PC-3 (cell line): ENCODE data around the gene ENPP3. TPM values are rescaled to one million over a fixed set of nuclear protein-coding genes. Genes with fewer than 3 reads are reported as not detected.

Experiments used
- ATAC-seq: fragments of 200-7000 bp; cut with Tn5 transposase; 2 replicates; pipeline ENCODE4 v1.9.1; 2020; ENCODE audit warnings: mild to moderate bottlenecking, moderate library complexity
- BruUV-seq: library from RNA; stranded (reverse); fragments of 400-500 nt; replicated peaks from 2 replicates; lab custom pipeline; 2021; lab: Mats Ljungman, UMichigan
- CTCF ChIA-PET: fragments of 300-600 bp; sonication (Branson Sonifier 250); formaldehyde crosslinking; loops from one replicate; lab custom pipeline; 2022; ENCODE audit warnings: antibody characterized with exemption; lab: Charles Lee
- POLR2A ChIA-PET: fragments of 300-600 bp; sonication (Branson Sonifier 250); formaldehyde crosslinking; loops from one replicate; lab custom pipeline; 2022; ENCODE audit warnings: antibody characterized with exemption; ENCODE audit not compliant: unreplicated experiment; lab: Charles Lee
- DNase-seq: peaks from one replicate; pipeline ENCODE4 v3.0.0-alpha.2; 2015
- H2AFZ ChIP-seq: fragments of 300-600 bp; sonication (generic); 2 replicates; pipeline ENCODE4 v1.6.0; 2016; ENCODE audit warnings: antibody characterized with exemption, low read length
- H3F3A ChIP-seq: fragments of 300-600 bp; sonication (generic); one replicate; pipeline ENCODE4 v1.6.0; 2017; ENCODE audit warnings: antibody characterized with exemption, low read length, control low read depth, mild to moderate bottlenecking; ENCODE audit not compliant: unreplicated experiment
- H3K27ac ChIP-seq: fragments of 300-600 bp; sonication (generic); 2 replicates; pipeline ENCODE4 v1.5.1; 2016; ENCODE audit warnings: mild to moderate bottlenecking, low read length
- H3K27me3 ChIP-seq: fragments of 300-600 bp; sonication (generic); 2 replicates; pipeline ENCODE4 v1.6.1; 2016; ENCODE audit warnings: low read length, mixed read lengths
- H3K36me3 ChIP-seq: fragments of 300-600 bp; sonication (generic); 2 replicates; pipeline ENCODE4 v1.6.1; 2016; ENCODE audit warnings: low read depth, mixed run types, low read length, mixed read lengths
- H3K4me1 ChIP-seq: fragments of 300-600 bp; sonication (generic); 2 replicates; pipeline ENCODE4 v1.5.1; 2016; ENCODE audit warnings: low read length; ENCODE audit not compliant: insufficient read depth
- H3K4me2 ChIP-seq: fragments of 300-600 bp; sonication (generic); 2 replicates; pipeline ENCODE4 v1.6.0; 2016; ENCODE audit warnings: low read length
- H3K4me3 ChIP-seq: fragments of 300-600 bp; sonication (generic); 2 replicates; pipeline ENCODE4 v1.5.1; 2016; ENCODE audit warnings: mild to moderate bottlenecking, low read length, mixed read lengths
- H3K79me2 ChIP-seq: fragments of 300-600 bp; sonication (generic); 2 replicates; pipeline ENCODE4 v1.6.1; 2017; ENCODE audit warnings: low read length, mixed read lengths
- H3K9ac ChIP-seq: fragments of 300-600 bp; sonication (generic); 2 replicates; pipeline ENCODE4 v1.6.0; 2016; ENCODE audit warnings: mild to moderate bottlenecking, low read length
- H3K9me2 ChIP-seq: fragments of 300-600 bp; sonication (generic); replicated peaks from 2 replicates; pipeline ENCODE4 v1.6.1; 2016; ENCODE audit warnings: mixed run types, low read length, mixed read lengths
- H3K9me3 ChIP-seq: fragments of 300-600 bp; sonication (generic); 2 replicates; pipeline ENCODE4 v1.6.1; 2016; ENCODE audit warnings: low read length, mixed read lengths
- H4K20me1 ChIP-seq: fragments of 300-600 bp; sonication (generic); 2 replicates; pipeline ENCODE4 v1.6.1; 2016; ENCODE audit warnings: low read length, mixed read lengths
- CTCF ChIP-seq: fragments of 300-600 bp; sonication (generic); conservative IDR thresholded peaks from 2 replicates; pipeline ENCODE4 v1.5.1; 2017; ENCODE audit warnings: antibody characterized with exemption, low read depth, mild to moderate bottlenecking, low read length
- EZH2 ChIP-seq: fragments of 300-600 bp; sonication (generic); IDR thresholded peaks from one replicate; pipeline ENCODE4 v1.6.1; 2017; ENCODE audit warnings: antibody characterized with exemption, mild to moderate bottlenecking, low read length; ENCODE audit not compliant: unreplicated experiment
- EZH2phosphoT487 ChIP-seq: fragments of 300-600 bp; sonication (generic); IDR thresholded peaks from 2 replicates; pipeline ENCODE4 v1.6.1; 2018; ENCODE audit warnings: mild to moderate bottlenecking, antibody characterized with exemption, low read length, borderline replicate concordance
- intact Hi-C: fragments of 100-400 bp; cut with micrococcal nuclease; formaldehyde crosslinking; loops from 2 replicates; pipeline ENCODE4 v1.9.0; 2023
- total RNA-seq: library from RNA; depleted of rRNA; stranded (reverse); fragments of >200 nt; gene quantifications from 2 replicates; pipeline ENCODE4 v1.2.3, GENCODE V29; 2014

ENPP3 gene
- total RNA-seq, 1 experiment from 2014 or later = 0.18 TPM

GRCh38 chr6:131729550-131729949 lies 92.4 kb downstream of the ENPP3 start:
- H3K27ac ChIP-seq = no peak overlapping the region
- H4K20me1 ChIP-seq = no peaks in the 10 kb centered on the region
- no peaks in the 10 kb centered on the region for H3K79me2 ChIP-seq
- H3K4me2 ChIP-seq = no peak overlapping the region
- H2AFZ ChIP-seq = no peak overlapping the region
- no peaks in the 10 kb centered on the region for H3F3A ChIP-seq
- no peak for ATAC-seq
- no peak for TF ChIP-seq EZH2phosphoT487
- no peak for TF ChIP-seq EZH2
- no peak for TF ChIP-seq CTCF
- no TSS peak for BruUV-seq
- H3K9me3 ChIP-seq = no peaks in the 10 kb centered on the region
- no peaks in the 10 kb centered on the region for H3K9me2 ChIP-seq
- POLR2A ChIA-PET = no interaction called here
- H3K36me3 ChIP-seq = no peaks in the 10 kb centered on the region
- H3K9ac ChIP-seq = no peak overlapping the region
- DNase-seq = no peak
- H3K27me3 ChIP-seq = no peaks in the 10 kb centered on the region
- no peaks in the 10 kb centered on the region for H3K4me1 ChIP-seq
- intact Hi-C loops = no loop called here
- H3K4me3 ChIP-seq = no peak overlapping the region
- CTCF ChIA-PET = no interaction called here

- H2AFZ ChIP-seq = no peak overlapping the region
- H3K9ac ChIP-seq = no peak overlapping the region
- H3K9me3 ChIP-seq = no peaks in the 10 kb centered on the region
- CTCF ChIA-PET = no interaction called here
- DNase-seq = no peak
- BruUV-seq = no TSS peak
- no peaks in the 10 kb centered on the region for H3K4me1 ChIP-seq
- no peaks in the 10 kb centered on the region for H3K36me3 ChIP-seq
- no peaks in the 10 kb centered on the region for H3K9me2 ChIP-seq
- H3K4me3 ChIP-seq = no peak overlapping the region
- H3K4me2 ChIP-seq = no peak overlapping the region
- H3K27ac ChIP-seq = no peak overlapping the region
- no peak for TF ChIP-seq EZH2
- no peak for TF ChIP-seq CTCF
- TF ChIP-seq EZH2phosphoT487 = no peak
- intact Hi-C loops = no loop called here
- H3K27me3 ChIP-seq = no peaks in the 10 kb centered on the region
- H3F3A ChIP-seq = no peaks in the 10 kb centered on the region
- H4K20me1 ChIP-seq = no peaks in the 10 kb centered on the region
- ATAC-seq = no peak
- POLR2A ChIA-PET = no interaction called here
- H3K79me2 ChIP-seq = no peaks in the 10 kb centered on the region
Measured at GRCh38 chr6:131730264-131730663, 93.2 kb downstream of the ENPP3 start.

- TF ChIP-seq CTCF (no peak), EZH2phosphoT487 (no peak), EZH2 (no peak)
- H3F3A ChIP-seq = no peaks in the 10 kb centered on the region
- no peaks in the 10 kb centered on the region for H3K36me3 ChIP-seq
- H3K4me2 ChIP-seq = no peak overlapping the region
- BruUV-seq = no TSS peak
- intact Hi-C loops = no loop called here
- H3K9me3 ChIP-seq = no peaks in the 10 kb centered on the region
- no peak overlapping the region for H3K27ac ChIP-seq
- H4K20me1 ChIP-seq = no peaks in the 10 kb centered on the region
- no peak overlapping the region for H3K9ac ChIP-seq
- H2AFZ ChIP-seq = no peak overlapping the region
- no peaks in the 10 kb centered on the region for H3K4me1 ChIP-seq
- H3K27me3 ChIP-seq = no peaks in the 10 kb centered on the region
- POLR2A ChIA-PET = no interaction called here
- CTCF ChIA-PET = interaction anchor here (0.7 kb wide), 1 partner anchor 36 kb away, joined by 3 read pairs; no protein-coding TSS in a partner anchor
- DNase-seq = no peak
- H3K4me3 ChIP-seq = no peak overlapping the region
- ATAC-seq = no peak
- no peaks in the 10 kb centered on the region for H3K79me2 ChIP-seq
- no peaks in the 10 kb centered on the region for H3K9me2 ChIP-seq
Measured at GRCh38 chr6:131731224-131731623, 94.1 kb downstream of the ENPP3 start.
